Vagina (tissue), 2 donors: ENCODE results near the gene ZNF346.

Experiments used
- CTCF ChIP-seq, 3 experiments: fragments of 450-650 bp in 2 of 3; fragments of 200-600 bp in 1 of 3; sonication (generic) in 1 of 3; IDR thresholded peaks; one replicate each; pipeline ENCODE4 v1.5.1; 2017 to 2019; ENCODE audit warnings: antibody characterized with exemption in 3 of 3, mild to moderate bottlenecking in 2 of 3, moderate library complexity in 2 of 3
- POLR2A ChIP-seq, 2 donors: fragments of 450-650 bp; IDR thresholded peaks; one replicate each; pipeline ENCODE4 v1.6.1; 2017; ENCODE audit warnings: antibody characterized with exemption in 2 of 2, mild to moderate bottlenecking in 2 of 2, moderate library complexity in 2 of 2
- POLR2AphosphoS5 ChIP-seq, 2 donors: sonication (generic); formaldehyde crosslinking; IDR thresholded peaks; one replicate each; pipeline ENCODE4 v1.9.0; 2017; ENCODE audit warnings: antibody characterized with exemption in 2 of 2, mild to moderate bottlenecking in 2 of 2, low read depth in 1 of 2; ENCODE audit not compliant: insufficient read depth in 1 of 2

GRCh38 chr5:177049285-177049684 is 26.8 kb downstream of the ZNF346 start:
- TF ChIP-seq CTCF (IDR thresholded peaks at IDR 0.05) = no peak
- TF ChIP-seq POLR2A (IDR thresholded peaks at IDR 0.05) = no peak
- TF ChIP-seq POLR2AphosphoS5 (IDR thresholded peaks at IDR 0.05; ENCODE audit: insufficient read depth in 1 of 2, low read depth in 1 of 2) = no peak
